SK-N-MC (cell line): ENCODE results near the gene GHRL.

Source experiments
- DNase-seq: peaks from one replicate; pipeline ENCODE4 v3.0.0-alpha.2; 2011; ENCODE audit warnings: low read depth, low spot score
- H3K27ac ChIP-seq: fragments of 200-600 bp; sonication (generic); 2 replicates; pipeline ENCODE4 v1.5.1; 2016; ENCODE audit warnings: mixed run types
- H3K36me3 ChIP-seq: fragments of 200-600 bp; sonication (generic); 2 replicates; pipeline ENCODE4 v1.6.1; 2017; ENCODE audit warnings: antibody characterized with exemption, low read length, mixed read lengths; ENCODE audit not compliant: insufficient read depth
- H3K4me3 ChIP-seq: fragments of 200-600 bp; sonication (generic); 2 replicates; pipeline ENCODE4 v1.5.1; 2016
- H3K9ac ChIP-seq: fragments of 200-600 bp; sonication (generic); 2 replicates; pipeline ENCODE4 v1.8.0; 2017; ENCODE audit warnings: mixed run types, mixed read lengths; ENCODE audit not compliant: insufficient read length
- H3K9me3 ChIP-seq: fragments of 200-600 bp; sonication (generic); 2 replicates; pipeline ENCODE4 v1.6.1; 2017; ENCODE audit warnings: low read depth, mild to moderate bottlenecking, antibody characterized with exemption, low read length, moderate library complexity, mixed read lengths
- EZH2 ChIP-seq: fragments of 200-600 bp; sonication (generic); IDR thresholded peaks from one replicate; pipeline ENCODE4 v1.6.1; 2017; ENCODE audit warnings: antibody characterized with exemption
- FOXP2 ChIP-seq: optimal IDR thresholded peaks from 2 replicates; pipeline ENCODE3; 2011; ENCODE audit warnings: mild to moderate bottlenecking, moderate library complexity; ENCODE audit not compliant: insufficient read depth; ENCODE audit errors: extremely low read length, control extremely low read depth
- POLR2AphosphoS5 ChIP-seq: IDR thresholded peaks from 2 replicates; pipeline ENCODE4 v1.6.1; 2012; ENCODE audit warnings: mild to moderate bottlenecking, low read depth, low read length, borderline replicate concordance

Gene GHRL

DNA sequence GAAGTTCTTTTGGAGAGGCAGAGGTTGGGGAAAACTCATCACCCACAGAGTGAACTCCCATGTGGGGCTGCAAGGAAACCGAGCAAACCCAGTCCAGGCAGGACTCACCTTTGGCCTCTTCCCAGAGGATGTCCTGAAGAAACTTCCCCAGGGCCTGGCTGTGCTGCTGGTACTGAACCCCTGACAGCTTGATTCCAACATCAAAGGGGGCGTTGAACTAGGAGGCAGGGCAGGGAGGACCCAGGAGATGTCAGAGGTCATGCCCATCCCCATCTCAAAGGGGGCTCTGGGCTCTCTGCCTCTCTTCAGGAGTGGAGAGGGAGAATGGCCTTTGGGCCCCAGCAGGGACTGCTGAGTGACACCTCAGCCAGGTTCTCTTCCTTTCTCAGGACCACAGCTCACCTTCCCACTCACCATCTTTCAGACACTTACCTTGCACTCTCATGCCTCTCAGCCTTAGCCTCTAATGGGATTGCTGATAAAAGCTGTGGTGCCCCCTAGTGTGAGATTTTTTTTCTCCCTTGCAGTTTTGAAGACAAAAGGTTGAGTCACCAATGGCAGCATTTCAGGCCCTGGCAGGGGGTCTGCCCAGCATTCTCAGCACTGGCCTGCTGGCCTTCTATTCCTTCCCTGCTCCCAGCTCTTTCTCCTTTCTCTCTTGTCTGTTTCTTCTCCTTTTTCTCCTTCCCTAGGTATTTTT, 6.0 kb downstream of the GHRL start:
- TF ChIP-seq FOXP2 (no peak), EZH2 (no peak), POLR2AphosphoS5 (no peak)
- DNase-seq, result peak; percentile 28
- H3K9me3 ChIP-seq, result no peaks in the 10 kb centered on the region
- H3K36me3 ChIP-seq, result no peaks in the 10 kb centered on the region
- H3K4me3 ChIP-seq, result no peak overlapping the region
- no peak overlapping the region for H3K9ac ChIP-seq
- no peak overlapping the region for H3K27ac ChIP-seq

- Histone ChIP-seq H3K4me3 (no peak overlapping the region), H3K27ac (no peak overlapping the region), H3K9ac (no peak overlapping the region), H3K36me3 (no peaks in the 10 kb centered on the region), H3K9me3 (no peaks in the 10 kb centered on the region)
- no peak for DNase-seq
- TF ChIP-seq POLR2AphosphoS5 (no peak), FOXP2 (no peak), EZH2 (no peak)
Observed at GRCh38 chr3:10286133-10286524, 6.6 kb downstream of the GHRL start.

GRCh38 chr3:10285272-10286132, 7.2 kb downstream of the GHRL start:
- Histone ChIP-seq H3K27ac (no peak overlapping the region), H3K36me3 (no peaks in the 10 kb centered on the region), H3K9ac (no peak overlapping the region), H3K4me3 (no peak overlapping the region), H3K9me3 (no peaks in the 10 kb centered on the region)
- DNase-seq, result no peak
- TF ChIP-seq POLR2AphosphoS5 (no peak), FOXP2 (no peak), EZH2 (no peak)

- TF ChIP-seq FOXP2 (no peak), EZH2 (no peak), POLR2AphosphoS5 (no peak)
- Histone ChIP-seq H3K36me3 (no peaks in the 10 kb centered on the region), H3K9ac (no peak overlapping the region), H3K4me3 (no peak overlapping the region), H3K9me3 (no peaks in the 10 kb centered on the region), H3K27ac (no peak overlapping the region)
- DNase-seq, result no peak
Observed at GRCh38 chr3:10284496-10284895, 8.3 kb downstream of the GHRL start.

DNA sequence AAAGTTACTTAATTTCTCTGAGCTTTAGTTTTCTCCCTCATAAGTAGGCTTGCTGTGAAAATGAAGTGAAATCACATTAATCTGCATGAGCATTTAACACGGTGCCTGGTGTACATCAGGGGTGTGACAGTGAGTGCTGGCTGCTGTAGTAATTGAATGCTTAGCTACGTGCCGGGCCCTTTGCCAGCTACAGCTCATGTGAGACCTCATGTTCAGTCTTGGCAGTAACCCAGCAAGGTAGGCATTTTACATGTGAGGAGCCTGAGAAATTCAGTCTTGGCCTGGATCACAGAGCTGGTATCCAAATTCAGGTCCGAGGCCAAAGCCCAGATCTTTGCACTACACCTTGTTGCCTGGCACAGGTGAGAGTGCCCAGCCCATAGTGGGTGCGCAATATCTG, 9.1 kb downstream of the GHRL start:
- Histone ChIP-seq H3K36me3 (no peaks in the 10 kb centered on the region), H3K27ac (no peak overlapping the region), H3K4me3 (no peak overlapping the region), H3K9ac (no peak overlapping the region), H3K9me3 (no peaks in the 10 kb centered on the region)
- no peak for DNase-seq
- TF ChIP-seq POLR2AphosphoS5, result no peak
- no peak for TF ChIP-seq FOXP2
- TF ChIP-seq EZH2, result no peak

- DNase-seq, result no peak
- Histone ChIP-seq H3K9me3 (no peaks in the 10 kb centered on the region), H3K36me3 (no peaks in the 10 kb centered on the region; the same call in 1 of the 2 replicates), H3K4me3 (no peak overlapping the region), H3K27ac (no peak overlapping the region), H3K9ac (no peak overlapping the region)
- no peak for TF ChIP-seq POLR2AphosphoS5
Observed at GRCh38 chr3:10281951-10282350, 10.8 kb downstream of the GHRL start.

DNA sequence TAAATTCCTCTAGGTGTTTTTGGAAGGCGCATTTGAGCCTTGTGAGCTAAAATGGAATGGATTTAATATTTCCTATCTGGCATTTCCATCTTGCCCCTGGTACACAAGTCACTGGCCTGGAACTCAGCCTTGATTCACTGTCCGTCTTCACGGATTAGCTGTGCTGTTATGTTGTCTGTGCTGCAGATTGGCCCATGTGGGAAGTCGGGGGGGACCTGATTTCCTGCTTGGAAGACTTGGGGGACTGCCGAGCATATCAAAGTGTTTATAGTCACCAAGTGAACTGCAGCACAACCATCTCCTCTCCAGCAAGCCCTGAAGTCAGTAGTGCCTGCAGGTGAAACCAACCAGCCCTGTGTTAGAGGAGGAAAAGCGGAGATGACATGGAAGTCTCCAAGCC, 12.2 kb downstream of the GHRL start:
- Histone ChIP-seq H3K9me3 (no peaks in the 10 kb centered on the region), H3K9ac (no peak overlapping the region), H3K27ac (no peak overlapping the region), H3K36me3 (no peaks in the 10 kb centered on the region; the same call in 1 of the 2 replicates), H3K4me3 (no peak overlapping the region)
- TF ChIP-seq EZH2, result no peak
- TF ChIP-seq POLR2AphosphoS5, result no peak
- no peak for TF ChIP-seq FOXP2
- no peak for DNase-seq

- no peak overlapping the region for H3K27ac ChIP-seq
- H3K9me3 ChIP-seq, result no peaks in the 10 kb centered on the region
- no peak overlapping the region for H3K9ac ChIP-seq
- no peaks in the 10 kb centered on the region; the same call in 1 of the 2 replicates for H3K36me3 ChIP-seq
- no peak overlapping the region for H3K4me3 ChIP-seq
- TF ChIP-seq FOXP2, result no peak
- TF ChIP-seq POLR2AphosphoS5, result no peak
- TF ChIP-seq EZH2, result no peak
- no peak for DNase-seq
Observed at GRCh38 chr3:10280177-10280529, 12.6 kb downstream of the GHRL start.
